Ovary (tissue), 3 donors: ENCODE results near the gene FGFR1OP2.

Experiments
- EP300 ChIP-seq: sonication (generic); formaldehyde crosslinking; IDR thresholded peaks from one replicate; pipeline ENCODE4 v1.6.1; 2017; ENCODE audit warnings: antibody characterized with exemption
- POLR2A ChIP-seq: fragments of 450-650 bp; IDR thresholded peaks from one replicate; pipeline ENCODE4 v1.6.1; 2017; ENCODE audit warnings: antibody characterized with exemption, mild to moderate bottlenecking, moderate library complexity
- TF ChIP-seq, protein P1 (sequence below), 3 donors: fragments of 450-650 bp in 2 of 3; fragments of 200-600 bp in 1 of 3; IDR thresholded peaks; one replicate each; pipeline versions ENCODE4 v1.5.1 to v1.8.0; 2016 to 2022; ENCODE audit warnings: antibody characterized with exemption in 3 of 3, mild to moderate bottlenecking in 1 of 3
- donor health status: DM: no; HTN: no; CAD: no.

DNA sequence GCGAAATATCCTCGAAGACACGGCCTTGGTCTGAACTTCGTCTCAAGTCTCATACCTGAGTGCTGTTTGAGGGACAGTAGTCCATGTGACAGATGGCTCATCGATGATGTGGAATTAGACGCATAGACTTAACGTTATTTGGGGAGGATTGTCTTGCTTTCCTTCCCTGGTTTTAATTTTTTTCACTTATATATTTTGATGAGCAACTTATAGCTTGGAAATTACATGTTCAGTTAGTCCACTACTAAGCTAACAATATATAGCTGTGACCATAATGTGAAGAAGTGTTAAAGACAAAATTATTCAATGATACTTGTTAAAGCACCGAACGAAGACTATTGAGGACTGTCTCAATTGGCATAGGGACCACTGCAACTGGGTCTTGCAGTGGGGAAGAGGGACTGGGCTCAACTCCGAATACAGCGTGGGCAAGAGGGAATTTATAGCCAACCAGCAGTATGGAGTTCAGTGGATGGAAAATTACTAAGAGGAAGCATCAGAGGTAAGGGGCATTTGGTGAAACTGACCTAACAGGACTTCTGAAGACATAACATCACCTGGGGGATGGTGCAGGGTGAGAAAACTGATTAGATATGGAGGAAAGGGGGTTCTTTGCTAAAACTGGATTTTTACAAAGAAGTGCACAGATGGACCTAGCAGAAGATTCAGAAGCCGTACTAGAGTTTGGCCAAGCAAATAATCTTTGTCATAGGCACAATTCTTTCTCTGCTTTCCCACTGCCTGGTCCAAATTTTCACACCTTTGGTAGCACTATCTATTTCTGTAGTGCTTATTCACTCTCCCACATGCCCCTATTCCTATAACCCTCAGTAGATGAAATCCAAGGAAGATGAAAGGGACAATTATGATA, 76.8 kb downstream of the FGFR1OP2 start:
- TF ChIP-seq POLR2A: no peak
- TF ChIP-seq EP300: no peak
- TF ChIP-seq, protein P1, sequence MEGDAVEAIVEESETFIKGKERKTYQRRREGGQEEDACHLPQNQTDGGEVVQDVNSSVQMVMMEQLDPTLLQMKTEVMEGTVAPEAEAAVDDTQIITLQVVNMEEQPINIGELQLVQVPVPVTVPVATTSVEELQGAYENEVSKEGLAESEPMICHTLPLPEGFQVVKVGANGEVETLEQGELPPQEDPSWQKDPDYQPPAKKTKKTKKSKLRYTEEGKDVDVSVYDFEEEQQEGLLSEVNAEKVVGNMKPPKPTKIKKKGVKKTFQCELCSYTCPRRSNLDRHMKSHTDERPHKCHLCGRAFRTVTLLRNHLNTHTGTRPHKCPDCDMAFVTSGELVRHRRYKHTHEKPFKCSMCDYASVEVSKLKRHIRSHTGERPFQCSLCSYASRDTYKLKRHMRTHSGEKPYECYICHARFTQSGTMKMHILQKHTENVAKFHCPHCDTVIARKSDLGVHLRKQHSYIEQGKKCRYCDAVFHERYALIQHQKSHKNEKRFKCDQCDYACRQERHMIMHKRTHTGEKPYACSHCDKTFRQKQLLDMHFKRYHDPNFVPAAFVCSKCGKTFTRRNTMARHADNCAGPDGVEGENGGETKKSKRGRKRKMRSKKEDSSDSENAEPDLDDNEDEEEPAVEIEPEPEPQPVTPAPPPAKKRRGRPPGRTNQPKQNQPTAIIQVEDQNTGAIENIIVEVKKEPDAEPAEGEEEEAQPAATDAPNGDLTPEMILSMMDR (IDR thresholded peaks at IDR 0.05): no peak
